ENCODE measurements around the gene TMA7. TPM values are rescaled to one million over a fixed set of nuclear protein-coding genes. Genes with fewer than 3 reads are reported as not detected.

Gene TMA7
- total and polyA plus RNA-seq, 2 of the 13 experiments (the other 11 are each of a cell fraction or from before 2014, with no cell fraction given), result 100 to 486 TPM

- TF ChIP-seq NCOA5 (CRISPR knock-in tag; IDR thresholded peaks at IDR 0.05), result no peak
- TF ChIP-seq SNAPC2 (CRISPR knock-in tag; IDR thresholded peaks at IDR 0.05), result 0 out of 2 replicates have a peak, but pooled peaks have one; percentile 53
- TF ChIP-seq, protein P1, sequence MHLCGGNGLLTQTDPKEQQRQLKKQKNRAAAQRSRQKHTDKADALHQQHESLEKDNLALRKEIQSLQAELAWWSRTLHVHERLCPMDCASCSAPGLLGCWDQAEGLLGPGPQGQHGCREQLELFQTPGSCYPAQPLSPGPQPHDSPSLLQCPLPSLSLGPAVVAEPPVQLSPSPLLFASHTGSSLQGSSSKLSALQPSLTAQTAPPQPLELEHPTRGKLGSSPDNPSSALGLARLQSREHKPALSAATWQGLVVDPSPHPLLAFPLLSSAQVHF (CRISPR knock-in tag; IDR thresholded peaks at IDR 0.05), result no peak
- peak; percentile 10 for TF ChIP-seq TBL1XR1 (IDR thresholded peaks at IDR 0.05; ENCODE audit: borderline replicate concordance, low read length, partially characterized antibody)
- no peak for TF ChIP-seq CEBPZ (IDR thresholded peaks at IDR 0.05; ENCODE audit: low read length)
- peak; percentile 22; the same call in 1 of the 2 replicates for TF ChIP-seq ZBTB25 (CRISPR knock-in tag; IDR thresholded peaks at IDR 0.05)
- TF ChIP-seq, protein P2, sequence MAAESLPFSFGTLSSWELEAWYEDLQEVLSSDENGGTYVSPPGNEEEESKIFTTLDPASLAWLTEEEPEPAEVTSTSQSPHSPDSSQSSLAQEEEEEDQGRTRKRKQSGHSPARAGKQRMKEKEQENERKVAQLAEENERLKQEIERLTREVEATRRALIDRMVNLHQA (CRISPR knock-in tag; IDR thresholded peaks at IDR 0.05), result no peak
- peak; percentile 48; the same call in 1 of the 2 replicates for TF ChIP-seq SALL2 (CRISPR knock-in tag; IDR thresholded peaks at IDR 0.05)
- peak in 1 of 2 experiments; percentile 23; a peak in 2 of 4 replicates for TF ChIP-seq EP300 (IDR thresholded peaks at IDR 0.05; ENCODE audit: low read depth in 2 of 2, low read length in 2 of 2)
- 0 out of 2 replicates have a peak, but pooled peaks have one; percentile 2 for TF ChIP-seq EP300 (CRISPR knock-in tag; IDR thresholded peaks at IDR 0.05; ENCODE audit: borderline replicate concordance)
- TF ChIP-seq CBX2 (IDR thresholded peaks at IDR 0.05; ENCODE audit: low read depth, low read length), result no peak
- no peak for TF ChIP-seq CBX2 (CRISPR knock-in tag; IDR thresholded peaks at IDR 0.05; ENCODE audit: low read depth)
- no peak for TF ChIP-seq ZNF614 (CRISPR knock-in tag; IDR thresholded peaks at IDR 0.05; ENCODE audit: borderline replicate concordance)
- no peak for TF ChIP-seq PAWR (CRISPR knock-in tag; IDR thresholded peaks at IDR 0.05; ENCODE audit: borderline replicate concordance)
- peak; percentile 42; the same call in 1 of the 2 replicates for TF ChIP-seq PHF21A (CRISPR knock-in tag; IDR thresholded peaks at IDR 0.05)
- TF ChIP-seq SRSF1 (optimal IDR thresholded peaks at IDR 0.05; ENCODE audit: low read depth, low read length), result no peak
- TF ChIP-seq ZBTB49 (CRISPR knock-in tag; IDR thresholded peaks at IDR 0.05; ENCODE audit: borderline replicate concordance), result no peak
- peak; percentile 89 for TF ChIP-seq ZBTB33 (CRISPR knock-in tag; IDR thresholded peaks at IDR 0.05)
Measured at GRCh38 chr3:48465531-48466378, 25.7 kb downstream of the TMA7 start (continued).
